AG20443 (cell line): Measurements from ENCODE around the gene KATNBL1.
"Not testable (repeated sequence)": the region's sequence is repeated elsewhere in the genome, so short reads cannot be mapped to it uniquely, and the experiment has no call there.

ENCODE experiments used
- DNase-seq: peaks from one replicate; pipeline ENCODE4 v3.0.0; 2012; ENCODE audit warnings: low spot score, mixed read lengths

The KATNBL1 gene

DNA sequence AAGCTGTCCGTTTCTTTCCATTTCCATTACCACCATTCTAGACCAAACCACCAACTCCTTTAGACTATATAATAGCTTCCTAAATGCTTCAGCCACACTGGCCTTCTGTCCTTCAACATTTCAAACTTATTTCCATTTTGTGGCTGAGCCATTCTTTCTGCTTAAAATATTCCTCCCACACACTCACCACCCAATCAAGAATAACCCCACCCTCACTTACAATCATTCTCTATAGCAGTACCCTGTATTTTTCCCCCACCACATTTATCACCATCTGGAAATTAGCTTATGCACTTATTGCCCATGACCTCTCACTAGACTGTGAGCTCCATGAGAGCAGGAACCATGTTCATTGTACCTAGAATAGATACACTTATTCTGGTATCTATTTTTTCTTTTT, 6.6 kb downstream of the KATNBL1 start:
- DNase-seq: no peak

DNA sequence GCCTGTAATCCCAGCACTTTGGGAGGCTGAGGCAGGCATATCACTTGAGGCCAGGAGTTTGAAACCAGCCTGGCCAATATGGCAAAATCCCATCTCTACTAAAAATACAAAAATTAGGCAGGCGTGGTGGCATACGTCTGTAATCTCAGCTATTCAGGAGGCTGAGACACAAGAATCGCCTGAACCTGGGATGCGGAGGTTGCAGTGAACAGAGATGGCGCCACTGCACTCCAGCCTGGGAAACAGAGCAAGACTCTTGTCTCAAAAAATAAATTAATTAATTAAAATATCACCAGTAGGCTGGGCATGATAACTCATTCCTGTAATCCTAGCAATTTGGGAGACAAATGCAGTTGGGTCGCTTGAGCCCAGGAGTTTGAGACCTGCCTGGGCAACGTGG, 16.6 kb downstream of the KATNBL1 start:
- DNase-seq: not testable (repeated sequence)

DNA sequence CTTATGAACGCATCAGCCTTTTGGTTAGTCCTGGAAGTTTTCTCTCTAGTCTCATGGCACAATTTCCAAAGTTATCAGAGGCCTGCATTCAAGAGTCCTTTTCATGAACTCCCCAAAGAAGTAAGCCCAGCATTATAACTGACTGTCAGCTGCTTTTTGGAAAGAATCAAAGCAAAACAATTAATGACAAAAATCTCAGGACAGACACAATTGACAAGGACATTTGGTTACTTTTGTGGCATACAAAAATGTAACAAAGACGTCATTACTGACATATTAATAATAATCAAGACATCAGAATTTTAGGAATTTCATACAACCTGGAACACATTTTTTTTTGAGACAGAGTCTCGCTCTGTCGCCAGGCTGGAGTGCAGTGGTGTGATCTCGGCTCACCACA, 21.2 kb downstream of the KATNBL1 start:
- DNase-seq: no peak

DNA sequence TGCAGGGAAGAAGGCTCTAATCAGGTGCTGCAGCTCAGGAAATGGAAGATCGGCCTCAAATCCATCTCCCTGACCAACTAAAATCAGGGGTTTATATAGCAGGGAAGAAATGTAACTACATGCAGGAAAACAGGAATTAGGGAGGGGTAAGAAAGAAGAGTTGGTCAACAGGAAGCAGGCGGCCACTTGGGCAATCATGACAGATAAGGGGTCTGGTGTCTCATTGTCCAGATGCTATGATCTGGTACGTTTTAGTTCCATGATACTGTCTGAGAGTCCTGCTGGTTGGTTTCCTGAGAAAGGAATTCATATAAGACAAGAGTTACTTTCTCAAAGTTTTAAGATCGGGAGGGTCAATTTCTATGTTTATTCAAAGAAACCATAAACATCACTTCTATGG, 24.2 kb downstream of the KATNBL1 start:
- no peak for DNase-seq

DNA sequence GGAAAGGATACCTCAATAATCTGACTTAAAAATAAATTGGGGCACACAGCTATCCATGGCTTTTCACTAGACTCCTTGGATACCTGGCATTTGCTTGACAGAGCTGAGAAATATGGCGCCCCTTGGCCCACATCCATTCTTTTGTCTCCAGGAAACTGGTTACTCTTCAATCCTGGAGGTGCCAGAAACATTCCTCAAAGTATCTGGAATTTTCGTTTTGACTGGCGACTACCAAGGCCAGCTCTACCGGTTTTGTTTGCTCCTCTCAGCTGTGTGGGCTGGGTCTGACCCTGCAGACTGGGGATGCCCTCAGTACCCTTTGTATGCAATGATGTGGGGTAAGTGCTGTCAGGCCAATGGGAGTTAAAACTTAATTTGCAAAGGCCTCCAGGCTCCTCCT, 27.0 kb downstream of the KATNBL1 start:
- no peak for DNase-seq

DNA sequence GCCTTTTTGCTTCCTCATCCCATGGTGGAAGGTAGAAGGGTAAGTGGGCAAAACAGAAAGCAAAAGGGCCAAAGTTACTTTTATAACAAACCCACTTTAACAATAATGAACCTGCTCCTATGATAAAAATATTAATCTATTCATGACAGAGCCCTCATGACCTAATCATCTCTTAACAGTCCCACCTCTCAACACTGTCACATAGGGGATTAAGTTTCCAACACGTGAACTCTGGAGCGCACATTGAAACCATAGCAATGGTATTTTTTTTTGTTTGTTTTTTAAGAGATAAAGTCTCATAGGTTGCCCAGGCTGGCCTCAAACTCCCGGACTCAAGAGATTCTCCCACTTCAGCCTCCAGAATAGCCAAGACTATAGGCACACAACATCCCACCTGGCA, 30.7 kb downstream of the KATNBL1 start:
- no peak for DNase-seq

DNA sequence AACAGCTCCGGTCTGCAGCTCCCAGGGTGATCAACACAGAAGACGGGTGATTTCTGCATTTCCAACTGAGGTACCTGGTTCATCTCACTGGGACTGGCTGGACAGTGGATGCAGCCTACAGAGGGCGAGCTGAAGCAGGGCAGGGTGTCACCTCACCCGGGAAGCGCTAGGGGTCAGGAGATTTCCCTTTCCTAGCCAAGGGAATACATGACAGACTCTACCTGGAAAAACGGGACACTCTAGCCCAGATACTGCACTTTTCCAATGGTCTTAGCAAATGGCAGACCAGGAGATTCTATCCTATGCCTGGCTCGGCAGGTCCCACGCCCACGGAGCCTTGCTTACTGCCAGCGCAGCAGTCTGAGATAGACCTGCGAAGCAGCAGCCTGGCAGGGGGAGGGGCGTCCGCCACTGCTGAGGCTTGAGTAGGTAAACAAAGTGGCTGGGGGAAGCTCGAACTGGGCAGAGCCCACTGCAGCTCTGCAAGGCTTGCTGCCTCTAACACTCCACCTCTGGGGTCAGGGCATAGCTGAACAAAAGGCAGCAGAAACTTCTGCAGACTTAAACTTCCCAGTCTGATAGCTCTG, 43.8 kb downstream of the KATNBL1 start:
- DNase-seq: not testable (repeated sequence)

DNA sequence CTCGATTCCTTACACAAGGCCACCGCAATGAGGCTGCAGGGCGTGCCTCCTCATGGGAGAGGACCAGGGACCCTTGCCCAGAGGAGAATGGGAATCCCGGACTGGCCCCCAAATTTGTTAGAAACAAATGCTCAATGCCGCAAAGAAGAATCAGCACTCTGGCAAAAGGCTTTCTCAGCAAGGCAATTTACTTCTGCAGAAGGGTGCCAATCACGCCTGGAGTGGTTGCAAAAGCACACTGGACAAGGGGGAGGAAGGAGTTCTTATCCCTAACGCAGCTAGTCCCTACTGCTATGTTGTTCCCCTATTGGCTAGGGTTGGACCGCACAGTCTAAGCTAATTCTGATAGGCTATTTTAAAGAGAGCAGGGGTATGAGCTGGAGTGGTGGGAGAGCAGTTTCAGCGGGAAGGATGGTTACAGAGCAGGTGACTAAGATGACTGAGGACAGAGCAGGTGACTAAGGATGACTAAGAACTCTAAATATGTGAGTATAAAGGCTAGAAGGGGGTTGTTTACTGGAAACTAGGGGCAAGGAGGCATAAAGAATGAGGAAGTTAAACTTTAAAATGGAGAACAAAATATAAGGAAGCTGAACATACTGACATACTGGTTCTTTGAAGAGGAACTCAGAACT, 48.5 kb downstream of the KATNBL1 start:
- no peak for DNase-seq

DNA sequence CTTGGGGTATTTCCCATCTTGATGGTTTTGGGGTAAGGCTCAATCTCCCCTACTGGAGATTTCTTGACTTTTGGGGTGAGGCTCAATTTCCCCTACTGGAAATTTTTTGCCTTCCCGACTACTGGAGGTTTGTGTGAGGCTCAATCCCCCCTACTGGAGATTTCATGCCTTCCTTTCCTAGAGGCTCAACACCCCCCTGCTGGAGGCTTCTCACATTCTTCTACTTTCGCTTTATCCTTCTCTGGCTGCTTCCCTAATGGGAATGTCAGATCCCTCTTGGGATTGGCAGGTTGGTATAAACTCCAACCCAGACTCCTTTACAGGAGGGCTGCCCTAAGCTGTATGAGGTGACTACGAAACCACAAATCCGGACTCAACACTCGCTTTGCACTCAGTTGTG, 49.2 kb downstream of the KATNBL1 start:
- DNase-seq: no peak

DNA sequence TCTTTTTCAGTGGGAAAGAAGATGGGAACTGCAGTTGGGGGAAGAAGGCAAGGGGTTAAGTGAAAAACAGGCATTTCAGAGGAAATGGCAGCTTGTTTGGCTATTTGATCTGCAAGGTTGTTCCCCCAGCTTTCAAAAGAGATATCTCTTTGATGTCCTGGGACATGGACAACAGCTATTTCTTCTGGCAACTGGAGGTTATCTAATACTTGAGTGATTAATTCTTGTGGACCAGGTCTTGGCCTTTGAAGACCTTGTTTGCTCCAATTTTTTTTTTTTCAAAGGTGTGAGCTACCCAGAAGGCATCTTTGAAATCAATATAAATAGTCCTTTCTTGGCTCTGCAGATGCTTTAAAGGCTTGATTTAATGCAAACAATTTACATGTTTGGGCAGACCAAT, 51.5 kb downstream of the KATNBL1 start:
- no peak for DNase-seq

DNA sequence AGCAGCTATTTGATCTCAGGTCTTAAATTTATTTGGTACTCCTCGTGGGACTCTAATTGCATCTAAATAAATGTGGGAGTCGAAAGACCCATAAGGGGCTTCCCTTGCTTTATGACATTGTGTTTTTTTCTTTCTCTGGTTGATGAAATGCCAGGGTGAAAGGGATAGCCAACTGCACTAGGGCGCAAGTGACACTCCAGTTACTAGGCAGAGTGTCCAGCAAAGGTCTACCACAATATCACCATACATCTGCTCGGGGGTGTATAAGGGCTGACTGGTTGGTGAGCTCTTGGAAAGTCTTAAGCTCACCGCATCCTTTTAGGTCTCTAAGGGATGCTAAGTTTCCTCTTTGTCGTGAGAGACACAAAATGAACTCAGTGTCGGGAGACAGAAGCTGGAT, 54.0 kb downstream of the KATNBL1 start:
- no peak for DNase-seq

DNA sequence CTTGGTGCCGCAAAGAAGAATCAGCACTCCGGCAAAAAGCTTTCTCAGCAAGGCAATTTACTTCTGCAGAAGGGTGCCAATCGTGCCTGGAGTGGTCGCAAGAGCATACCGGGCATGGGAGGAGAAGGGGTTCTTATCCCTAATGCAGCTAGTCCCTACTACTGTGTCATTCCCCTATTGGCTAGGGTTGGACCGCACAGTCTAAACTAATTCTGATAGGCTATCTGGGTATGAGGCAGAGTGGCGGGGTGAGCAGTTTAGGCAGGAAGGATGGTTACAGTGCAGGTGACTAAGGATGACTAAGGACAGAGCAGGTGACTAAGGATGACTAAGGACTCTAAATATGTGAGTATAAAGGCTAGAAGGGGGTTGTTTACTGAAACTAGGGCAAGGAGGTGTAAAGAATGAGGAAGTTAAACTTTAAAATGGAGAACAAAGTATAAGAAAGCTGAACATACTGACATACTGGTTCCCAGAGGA, 55.1 kb downstream of the KATNBL1 start:
- DNase-seq: no peak

DNA sequence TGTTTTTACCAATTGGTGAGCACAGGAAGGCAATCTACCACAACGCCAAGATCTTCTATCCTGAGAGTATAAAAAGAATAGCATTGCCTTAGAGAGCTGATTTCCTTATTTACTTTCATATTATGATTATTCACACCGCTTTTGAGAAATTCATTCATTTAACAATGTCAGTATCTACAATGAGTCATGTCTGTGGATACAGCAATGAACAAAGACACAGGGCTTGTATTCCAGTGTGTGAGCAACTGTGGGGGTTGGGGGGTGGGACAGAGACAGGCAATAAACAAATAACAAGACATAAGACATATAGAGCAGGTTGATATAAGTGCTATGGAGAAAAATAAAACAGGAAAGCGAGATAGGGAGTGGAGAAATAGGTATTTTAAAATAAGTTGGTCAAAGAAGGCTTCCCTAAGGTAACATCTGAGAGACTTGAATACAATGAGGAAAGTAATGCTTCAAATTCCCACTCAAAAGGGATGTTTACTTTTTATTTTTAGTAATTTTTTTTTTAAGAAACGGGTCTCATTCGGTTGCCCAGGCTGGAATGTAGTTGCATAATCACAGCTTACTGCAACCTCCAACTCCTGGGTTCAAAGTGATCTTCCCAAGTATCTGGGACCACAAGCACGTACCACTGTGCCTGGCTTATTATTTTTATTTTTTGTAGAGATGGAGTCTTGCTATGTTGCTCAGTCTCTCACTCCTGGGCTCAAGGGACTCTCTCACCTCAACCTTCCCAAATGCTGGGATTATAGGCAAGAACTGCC, 62.3 kb downstream of the KATNBL1 start:
- no peak for DNase-seq

DNA sequence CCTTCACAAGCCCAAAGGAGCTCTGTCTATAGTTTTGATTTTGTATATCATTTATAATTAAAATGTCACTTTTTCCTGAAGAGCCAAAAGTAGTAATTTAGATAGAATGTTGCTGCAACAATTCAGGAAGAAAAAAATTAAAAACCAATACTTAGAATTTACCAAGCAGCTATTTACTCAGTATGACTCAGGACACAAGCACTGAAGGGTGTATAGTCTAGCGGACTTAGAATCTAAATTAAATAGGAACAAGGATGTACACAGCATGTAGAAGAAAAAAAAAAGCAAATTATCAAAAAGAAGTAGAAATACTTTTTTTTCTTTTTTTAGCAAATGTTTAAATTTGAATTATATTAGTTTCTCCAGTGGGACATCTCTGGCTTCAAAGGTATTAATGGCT, 76.4 kb downstream of the KATNBL1 start:
- DNase-seq: no peak

DNA sequence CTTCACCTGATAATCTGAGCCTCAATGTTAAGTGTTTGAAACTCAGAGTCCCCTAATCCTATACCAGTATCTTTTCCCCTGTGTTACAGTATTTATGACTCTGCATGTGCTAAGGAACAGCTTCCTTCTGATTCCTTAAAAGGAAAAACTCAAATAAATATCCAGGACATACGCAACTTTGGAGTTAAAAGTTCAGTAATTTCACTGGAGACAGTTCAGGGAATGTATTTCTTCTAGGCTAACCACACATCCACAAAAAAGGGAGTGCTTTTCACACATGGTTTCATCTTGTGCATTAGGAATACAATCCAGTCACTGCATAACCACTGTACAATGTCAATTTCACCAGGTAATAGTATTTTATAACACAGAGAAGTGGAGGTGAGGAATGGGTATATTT, 77.0 kb downstream of the KATNBL1 start:
- no peak for DNase-seq

DNA sequence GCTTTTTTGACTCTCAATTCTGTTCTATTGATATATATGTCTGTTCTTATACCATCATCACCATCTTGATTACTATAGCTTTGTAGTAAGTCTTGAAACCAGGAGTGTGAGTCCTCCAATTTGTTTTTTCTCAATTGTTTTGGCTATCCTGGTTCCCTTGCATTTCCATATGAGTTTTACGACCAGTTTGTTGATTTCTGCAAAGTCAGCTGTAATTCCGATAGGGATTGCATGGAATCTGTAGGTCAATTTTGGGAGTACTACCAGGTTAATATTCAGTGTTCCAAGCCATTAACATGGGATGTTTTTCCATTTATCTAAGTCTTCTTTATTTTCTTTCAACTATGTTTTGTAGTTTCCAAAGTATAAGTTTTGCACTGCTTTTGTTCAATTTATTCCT, 81.0 kb downstream of the KATNBL1 start:
- no peak for DNase-seq

DNA sequence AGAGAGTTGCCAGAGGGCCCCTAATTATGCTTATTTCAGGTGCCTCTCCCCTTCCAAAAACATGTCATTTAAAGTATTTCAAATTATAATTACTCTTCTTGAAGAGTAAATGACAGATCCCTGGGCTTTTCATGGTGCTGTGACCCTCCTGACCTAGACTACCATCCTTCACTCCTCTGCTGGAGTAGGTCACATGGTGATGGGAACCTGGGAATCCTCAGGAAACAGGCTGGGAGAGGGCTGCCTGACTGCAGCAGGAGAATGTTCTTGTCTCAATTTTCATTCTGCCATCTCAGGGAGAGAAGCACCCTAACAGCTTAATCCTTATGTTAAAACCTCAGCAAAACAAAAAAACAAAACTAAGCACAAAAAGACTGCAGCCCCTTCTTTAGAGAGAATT, 83.4 kb downstream of the KATNBL1 start:
- no peak for DNase-seq

DNA sequence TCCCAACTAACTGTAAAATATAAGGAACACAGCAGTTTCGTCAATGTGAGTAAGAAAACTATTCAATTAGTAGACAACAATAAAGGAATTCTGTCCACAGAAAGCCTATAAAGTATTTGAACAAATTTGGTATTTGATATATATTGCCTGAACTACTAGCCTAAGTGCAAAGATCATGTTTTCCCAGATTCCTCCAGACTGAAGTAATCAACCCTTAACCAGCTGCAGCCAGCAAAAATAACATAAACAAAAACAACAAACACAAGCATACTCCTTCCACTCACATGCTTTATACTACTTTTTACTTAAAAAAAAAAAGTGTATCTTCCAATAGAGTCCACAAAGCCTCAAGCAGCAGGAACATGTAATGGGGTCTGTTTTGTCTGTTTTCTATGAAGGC, 84.0 kb downstream of the KATNBL1 start:
- DNase-seq: no peak

DNA sequence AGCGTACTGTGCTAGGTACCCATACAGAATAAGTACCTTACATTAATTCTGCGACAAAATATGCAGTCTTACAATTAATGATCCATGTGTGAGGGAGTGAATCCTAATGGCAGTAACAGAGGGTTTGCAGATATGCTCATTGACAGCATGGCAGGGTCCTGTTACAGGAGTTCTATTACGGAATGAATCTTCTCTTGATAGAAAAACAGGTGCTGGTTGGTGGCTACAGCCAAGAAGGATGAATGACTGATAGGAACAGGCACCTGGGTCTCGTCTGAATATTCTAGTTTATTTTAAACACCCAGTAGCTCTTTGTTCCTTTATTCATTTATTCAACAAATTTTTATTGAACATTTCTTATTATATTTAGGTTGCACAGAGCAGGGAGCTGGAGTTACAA, 85.2 kb downstream of the KATNBL1 start:
- no peak for DNase-seq

DNA sequence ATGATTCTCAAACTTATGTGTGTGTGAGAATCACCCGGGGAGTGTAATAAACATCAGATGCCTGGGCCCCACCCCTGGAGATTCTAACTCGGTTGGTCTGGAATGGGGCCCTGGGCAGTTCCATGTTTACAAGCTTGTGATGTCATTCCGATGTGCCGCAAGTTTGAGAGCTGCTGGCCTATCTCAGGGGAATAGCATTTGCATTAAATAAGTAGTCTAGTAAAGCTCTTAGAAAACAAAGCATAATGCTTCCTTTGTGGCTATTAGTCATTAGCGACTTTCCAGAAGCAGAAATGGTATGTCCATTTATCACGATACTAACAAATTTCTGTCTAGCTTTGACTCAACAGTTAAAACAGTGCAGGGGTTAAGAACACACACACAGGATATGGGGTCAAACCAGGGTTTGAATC, 87.1 kb downstream of the KATNBL1 start:
- peak; percentile 54 for DNase-seq

DNA sequence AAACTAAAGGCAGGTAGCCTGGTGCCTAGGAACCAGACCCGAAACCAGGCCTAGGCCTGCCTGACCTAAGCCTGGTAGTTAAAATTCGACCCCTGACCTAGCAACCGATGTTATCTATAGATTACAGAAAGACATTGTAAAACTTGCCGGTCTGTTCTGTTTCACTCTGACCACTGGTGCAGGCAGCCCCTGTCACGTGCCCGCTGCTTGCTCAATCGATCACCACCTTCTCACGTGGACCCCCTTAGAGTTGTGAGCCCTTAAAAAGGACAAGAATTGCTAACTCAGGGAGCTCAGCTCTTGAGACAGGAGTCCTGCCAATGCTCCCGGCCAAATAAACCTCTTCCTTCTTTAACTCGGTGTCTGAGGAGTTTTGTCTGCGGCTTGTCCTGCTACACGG, 88.1 kb downstream of the KATNBL1 start:
- DNase-seq: not testable (repeated sequence)

DNA sequence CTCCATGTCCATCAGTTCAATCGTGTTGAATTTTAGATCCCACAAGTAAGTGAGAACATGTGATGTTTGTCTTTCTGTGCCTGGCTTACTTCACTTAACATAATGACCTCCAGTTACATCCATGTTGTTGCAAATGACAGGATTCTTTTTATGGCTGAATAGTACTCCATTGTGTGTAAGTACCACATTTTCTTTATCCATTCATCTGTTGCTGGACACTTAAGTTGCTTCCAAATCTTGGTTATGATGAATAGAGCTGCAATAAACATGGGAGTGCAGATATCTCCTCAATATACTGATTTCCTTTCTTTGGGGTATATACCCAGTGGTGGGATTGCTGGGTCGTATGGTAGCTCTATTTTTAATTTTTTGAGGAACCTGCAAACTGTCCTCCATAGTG, 89.5 kb downstream of the KATNBL1 start:
- DNase-seq: not testable (repeated sequence)

DNA sequence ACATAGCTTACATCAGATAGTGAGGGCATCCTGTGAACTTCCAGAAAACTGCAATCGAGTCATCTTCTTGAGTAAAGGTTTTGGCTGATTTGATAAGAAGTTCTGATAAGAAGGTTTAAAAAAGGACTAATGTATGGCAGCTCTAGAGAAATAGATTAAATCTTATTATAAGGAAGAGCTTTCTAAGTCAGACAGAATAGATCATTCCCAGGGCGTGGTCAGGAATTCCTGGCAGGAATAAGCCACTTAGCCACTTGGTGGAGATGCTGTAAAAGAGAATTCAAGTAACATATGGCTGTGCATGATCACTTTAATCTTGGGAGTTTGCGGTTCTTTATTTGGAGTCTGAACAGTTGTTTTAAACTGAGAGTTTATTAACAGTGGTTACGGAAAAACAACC, 90.6 kb downstream of the KATNBL1 start:
- DNase-seq: no peak
